GM21390 (cell line): Measurements from ENCODE around the gene CD1E.
"Not testable (repeated sequence)": the region's sequence is repeated elsewhere in the genome, so short reads cannot be mapped to it uniquely, and the experiment has no call there.

Source experiments
- ATAC-seq: cut with Tn5 transposase; IDR thresholded peaks from one replicate; pipeline ENCODE4 v1.9.1; 2021; ENCODE audit not compliant: unreplicated experiment

CD1E gene

GRCh38 chr1:158353303-158354075, at the start of gene CD1E:
Gene CD1E, plus strand, starts transcription at chr1:158353894. Its CDS starts 95 bp downstream, at chr1:158353989.
- no peak for ATAC-seq

- ATAC-seq: peak; percentile 78
Measured at GRCh38 chr1:158310623-158311022, 43.1 kb upstream of the CD1E start.

- ATAC-seq: peak; percentile 73
Measured at GRCh38 chr1:158311066-158311465, 42.6 kb upstream of the CD1E start.

DNA sequence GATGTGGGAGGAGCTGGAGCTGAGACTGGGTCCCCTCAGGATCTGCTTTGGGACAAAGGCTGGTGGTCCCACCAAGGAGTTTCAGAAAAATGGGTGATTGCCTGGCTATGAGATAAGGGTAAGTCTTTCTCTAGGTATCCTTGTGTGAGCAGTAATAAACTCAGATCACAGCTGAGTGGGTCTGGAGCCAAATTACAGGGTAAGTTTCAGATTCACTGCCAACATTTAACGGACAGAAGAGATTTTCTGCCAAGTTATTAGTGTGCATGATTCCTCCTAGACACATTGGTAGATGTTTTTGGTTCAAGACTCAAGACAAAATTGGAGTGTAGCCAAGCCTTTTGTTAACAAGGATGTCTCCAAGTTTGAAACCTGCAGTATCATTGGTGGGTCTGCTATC, 29.8 kb upstream of the CD1E start:
- ATAC-seq: no peak

DNA sequence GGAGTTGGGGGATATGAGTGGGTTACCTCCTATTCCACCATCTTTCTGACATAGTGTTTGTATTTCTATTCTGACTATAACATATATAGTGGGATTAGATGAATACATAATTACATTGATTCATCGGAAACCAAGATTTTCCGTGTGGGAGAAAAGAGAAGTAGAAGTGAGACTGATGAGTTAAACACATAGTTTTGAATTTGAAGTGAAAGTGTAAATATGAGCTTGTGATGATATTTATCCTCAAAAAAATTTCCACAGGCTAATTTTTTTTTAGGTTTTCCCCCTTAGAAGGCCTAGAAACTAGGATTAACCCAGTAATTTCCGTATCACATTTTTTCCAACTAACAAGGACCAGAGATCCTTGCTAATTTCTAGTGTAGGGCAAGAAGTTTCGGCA, 29.3 kb upstream of the CD1E start:
- ATAC-seq: no peak

DNA sequence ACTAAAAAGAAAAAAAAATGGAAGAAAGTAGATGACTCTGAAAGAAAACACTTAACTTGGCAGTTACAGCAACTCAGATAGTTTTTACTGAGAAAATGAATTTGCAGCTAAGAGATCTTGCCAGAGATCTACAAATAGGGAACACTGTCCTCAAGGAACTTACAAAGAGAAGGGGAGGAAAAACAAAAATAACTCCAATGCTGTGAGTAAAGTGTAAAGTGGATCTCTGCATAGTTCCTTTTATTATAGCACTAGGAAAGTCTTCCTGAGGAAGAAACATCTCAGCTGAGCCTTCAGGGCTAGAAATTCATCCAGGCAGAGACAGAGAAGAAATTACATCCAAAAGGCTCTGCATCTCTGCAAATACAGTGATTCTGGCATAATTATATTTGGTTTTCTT, 26.2 kb upstream of the CD1E start:
- ATAC-seq: no peak

DNA sequence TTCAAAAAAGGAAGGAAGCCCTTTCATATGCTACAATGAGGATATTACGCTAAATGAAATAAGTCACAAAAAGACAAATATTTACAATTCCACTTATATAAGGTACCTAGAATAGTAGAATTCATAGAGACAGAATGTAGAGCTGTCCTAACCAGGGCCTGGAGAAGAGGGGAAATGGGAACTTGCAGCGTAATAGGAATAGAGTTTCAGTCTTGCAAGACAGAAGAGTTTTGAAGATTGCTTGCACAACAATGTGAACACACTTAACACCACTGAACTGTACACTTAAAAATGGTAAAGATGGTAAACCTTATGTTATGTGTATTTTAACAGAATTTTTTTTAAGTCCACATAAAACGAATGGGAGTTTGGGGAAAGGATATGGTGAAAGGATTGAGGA, 25.3 kb upstream of the CD1E start:
- no peak for ATAC-seq

DNA sequence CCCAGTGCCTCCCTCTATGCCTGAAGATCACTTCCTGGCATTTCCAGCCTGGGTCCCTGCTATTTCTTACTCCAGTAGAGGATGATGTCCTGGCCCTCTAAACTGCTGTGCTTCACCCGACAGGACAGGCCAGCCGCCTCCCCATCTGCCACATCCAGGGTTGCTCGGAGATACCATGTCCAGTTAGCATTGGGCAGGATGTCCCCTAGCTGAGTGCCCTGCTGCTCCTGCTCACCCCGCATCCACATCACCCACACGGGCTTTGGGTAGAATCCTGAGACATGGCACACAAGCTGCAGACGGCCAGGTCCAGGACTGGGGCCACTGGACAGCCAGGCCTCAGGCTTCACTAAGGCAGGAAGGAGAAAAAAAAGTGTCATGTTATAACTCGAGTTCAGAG, 24.4 kb upstream of the CD1E start:
- no peak for ATAC-seq

DNA sequence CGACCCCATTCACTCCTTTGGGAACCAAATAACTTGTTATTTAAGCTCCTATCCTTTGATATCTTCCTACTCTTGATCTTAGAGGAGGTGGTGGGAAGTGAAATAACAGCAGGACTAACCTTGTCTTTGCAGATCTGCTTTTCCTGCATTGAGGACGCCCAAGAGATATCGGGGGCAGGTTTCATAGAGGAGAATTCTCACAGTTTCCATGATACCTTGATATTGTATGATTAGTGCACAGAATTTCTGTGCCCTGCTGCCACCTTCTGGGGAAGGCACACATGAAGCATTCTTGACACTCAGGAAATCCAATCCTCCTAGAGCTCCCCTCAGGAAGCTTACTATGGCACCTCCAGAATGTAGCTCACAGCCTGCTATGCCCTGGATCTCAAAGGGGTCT, 24.0 kb upstream of the CD1E start:
- ATAC-seq: no peak

- ATAC-seq: no peak
Measured at GRCh38 chr1:158330391-158331105, 23.1 kb upstream of the CD1E start.

- no peak for ATAC-seq
Measured at GRCh38 chr1:158331106-158331425, 22.6 kb upstream of the CD1E start.

DNA sequence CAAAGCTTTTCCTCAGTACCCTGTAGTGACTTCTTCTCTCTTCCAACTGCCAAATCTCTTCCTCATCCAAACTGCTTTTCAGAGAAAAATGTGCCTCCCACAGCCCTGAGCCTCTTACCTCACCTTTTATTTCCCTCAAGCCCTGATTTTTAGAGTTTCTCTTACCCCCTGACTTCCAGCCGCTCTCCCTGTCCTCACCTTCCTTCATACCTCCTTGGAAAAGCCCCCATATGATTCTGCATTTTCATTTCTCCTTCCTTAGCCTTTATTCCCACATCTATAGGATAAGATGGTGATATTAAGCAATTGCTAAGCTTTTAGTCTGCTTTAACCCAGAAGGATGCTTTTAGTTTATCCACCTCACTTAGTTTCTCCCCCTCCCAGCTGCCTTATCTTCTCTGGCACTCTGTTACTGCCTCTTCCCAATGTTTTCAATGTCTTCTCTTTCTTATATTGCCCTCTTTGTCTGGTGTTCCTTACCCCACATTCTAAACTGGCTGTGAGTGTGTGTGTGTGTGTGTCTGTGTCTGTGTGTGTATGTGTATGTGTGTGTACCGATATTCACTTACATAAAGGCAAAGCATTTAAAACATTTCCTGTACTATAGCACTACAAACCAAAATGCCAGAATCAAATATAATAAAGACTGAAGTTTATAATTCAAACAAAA, 22.1 kb upstream of the CD1E start, which contains the start of gene CD1B:
Gene CD1B, minus strand, starts transcription at position 51 of the 670 bp plus-strand sequence. CDS start 108 bp downstream, outside the sequence.
- no peak for ATAC-seq

GRCh38 chr1:158333405-158334155, 20.1 kb upstream of the CD1E start:
- ATAC-seq: no peak

DNA sequence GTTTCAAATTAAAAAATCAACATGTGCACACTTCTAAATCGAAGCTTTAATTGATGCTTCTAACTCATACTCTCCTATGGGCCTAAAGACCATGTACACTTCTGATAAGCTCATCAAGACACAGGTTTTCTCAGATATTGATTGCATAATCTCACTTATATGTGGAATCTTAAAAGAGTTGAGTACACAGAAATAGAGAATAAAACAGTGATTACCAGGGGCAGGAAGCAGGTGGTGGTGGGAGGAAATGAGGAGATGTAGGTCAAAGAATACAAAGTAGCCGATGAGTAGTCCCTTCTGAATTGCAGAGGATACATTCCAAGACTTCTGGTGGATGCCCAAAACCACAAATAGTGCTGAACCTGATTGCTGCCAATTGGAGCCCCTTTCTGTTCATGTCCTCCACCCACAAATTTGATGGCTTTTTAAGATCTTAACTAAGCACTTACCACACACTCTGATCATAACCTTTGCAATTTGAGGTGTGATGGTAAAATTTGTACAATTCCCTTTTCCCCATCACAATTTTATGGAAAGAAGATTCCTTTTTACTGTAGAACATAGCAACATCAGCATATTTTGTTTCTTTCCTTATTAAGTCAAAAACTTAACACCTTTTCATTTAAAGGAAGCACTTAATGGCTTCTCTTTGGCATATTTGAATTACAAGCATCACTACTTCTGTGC, 19.0 kb upstream of the CD1E start:
- ATAC-seq: no peak

DNA sequence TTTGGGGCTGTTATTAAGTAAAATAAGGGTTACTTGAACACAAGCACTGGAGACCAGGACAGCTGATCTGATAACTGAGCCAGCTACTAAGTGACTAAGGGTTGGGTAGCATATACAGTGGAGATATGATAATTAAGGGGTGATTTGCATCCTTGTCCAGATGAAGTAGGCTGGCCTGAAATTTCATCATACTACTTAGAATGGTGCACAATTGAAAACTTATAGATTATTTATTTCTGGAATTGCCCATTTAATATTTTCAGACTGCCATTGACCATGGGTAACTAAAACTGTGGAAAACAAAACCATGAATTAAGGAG, 18.5 kb upstream of the CD1E start:
- no peak for ATAC-seq

DNA sequence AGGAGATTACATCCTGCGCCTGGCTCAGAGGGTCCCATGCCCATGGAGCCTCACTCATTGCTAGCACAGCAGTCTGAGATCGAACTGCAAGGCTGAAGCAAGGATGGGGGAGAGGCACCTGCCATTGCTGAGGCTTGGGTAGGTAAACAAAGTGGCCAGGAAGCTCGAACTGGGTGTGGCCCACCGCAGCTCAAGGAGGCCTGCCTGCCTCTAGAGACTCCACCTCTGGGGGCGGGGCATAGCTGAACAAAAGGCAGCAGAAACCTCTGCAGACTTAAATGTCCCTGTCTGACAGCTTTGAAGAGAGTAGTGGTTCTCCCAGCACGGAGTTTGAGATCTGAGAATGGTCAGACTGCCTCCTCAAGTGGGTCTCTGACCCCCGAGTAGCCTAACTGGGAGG, 17.3 kb upstream of the CD1E start:
- ATAC-seq: not testable (repeated sequence)

- ATAC-seq: not testable (repeated sequence)
Measured at GRCh38 chr1:158348946-158349345, 4.7 kb upstream of the CD1E start.

DNA sequence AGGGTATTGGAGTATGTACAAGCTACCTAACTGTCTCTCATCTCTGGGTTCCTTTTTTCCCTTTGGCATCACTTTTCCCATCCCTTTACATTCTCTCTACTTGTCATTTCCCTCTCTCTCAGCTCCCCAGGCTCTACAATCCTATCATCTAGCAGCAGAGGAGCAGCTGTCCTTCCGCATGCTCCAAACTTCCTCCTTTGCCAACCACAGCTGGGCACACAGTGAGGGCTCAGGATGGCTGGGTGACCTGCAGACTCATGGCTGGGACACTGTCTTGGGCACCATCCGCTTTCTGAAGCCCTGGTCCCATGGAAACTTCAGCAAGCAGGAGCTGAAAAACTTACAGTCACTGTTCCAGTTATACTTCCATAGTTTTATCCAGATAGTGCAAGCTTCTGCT, 561 bp downstream of the CD1E start:
- ATAC-seq: no peak

DNA sequence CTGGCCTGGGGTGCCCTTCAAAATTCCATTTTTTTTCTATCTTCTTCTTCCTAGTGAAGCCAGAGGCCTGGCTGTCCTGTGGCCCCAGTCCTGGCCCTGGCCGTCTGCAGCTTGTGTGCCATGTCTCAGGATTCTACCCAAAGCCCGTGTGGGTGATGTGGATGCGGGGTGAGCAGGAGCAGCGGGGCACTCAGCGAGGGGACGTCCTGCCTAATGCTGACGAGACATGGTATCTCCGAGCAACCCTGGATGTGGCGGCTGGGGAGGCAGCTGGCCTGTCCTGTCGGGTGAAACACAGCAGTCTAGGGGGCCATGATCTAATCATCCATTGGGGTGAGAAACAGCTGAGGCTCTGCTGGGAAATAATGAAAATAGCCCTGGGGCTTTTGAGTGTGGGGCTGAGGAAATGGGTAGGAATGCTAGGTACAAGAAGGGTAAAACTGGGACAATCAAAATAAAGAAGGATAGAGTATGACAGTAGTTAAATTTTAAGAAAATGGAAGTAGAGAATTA, 2.1 kb downstream of the CD1E start:
- no peak for ATAC-seq

GRCh38 chr1:158356616-158357015, 2.9 kb downstream of the CD1E start:
- ATAC-seq: no peak

GRCh38 chr1:158357441-158357840, 3.7 kb downstream of the CD1E start:
- ATAC-seq: no peak
